Muscle layer of duodenum (tissue), 2 donors: ENCODE measurements around the gene BRPF3.

Experiments
- H3K27ac ChIP-seq: one replicate; pipeline ENCODE4 v1.7.0; 2013; ENCODE audit warnings: mild to moderate bottlenecking, low read length
- H3K27me3 ChIP-seq: one replicate; pipeline ENCODE4 v1.7.0; 2013; ENCODE audit warnings: low read depth, mild to moderate bottlenecking, control low read depth, low read length
- H3K36me3 ChIP-seq, 2 donors: one replicate each; pipeline ENCODE4 v1.7.0; 2013; ENCODE audit warnings: low read length in 2 of 2, control low read depth in 1 of 2, mild to moderate bottlenecking in 1 of 2; ENCODE audit not compliant: insufficient read depth in 2 of 2, control insufficient read depth in 1 of 2
- H3K4me1 ChIP-seq, 2 donors: one replicate each; pipeline ENCODE4 v1.7.0; 2013; ENCODE audit warnings: low read length in 2 of 2, mild to moderate bottlenecking in 2 of 2, control low read depth in 1 of 2, moderate library complexity in 1 of 2; ENCODE audit not compliant: insufficient read depth in 2 of 2, control insufficient read depth in 1 of 2
- H3K4me3 ChIP-seq, 2 donors: one replicate each; pipeline ENCODE4 v1.7.0; 2013; ENCODE audit warnings: low read length in 2 of 2, low read depth in 1 of 2, mild to moderate bottlenecking in 1 of 2
- H3K9me3 ChIP-seq, 2 donors: one replicate each; pipeline ENCODE4 v1.7.0; 2013; ENCODE audit warnings: low read length in 2 of 2, control low read depth in 1 of 2, mild to moderate bottlenecking in 1 of 2; ENCODE audit not compliant: control insufficient read depth in 1 of 2
- donor health status: healthy.

The BRPF3 gene

GRCh38 chr6:36273067-36273466 lies 76.5 kb downstream of the BRPF3 start:
- Histone ChIP-seq H3K4me1 (peaks cover 0 to 3% of the 10 kb centered on the region in 2 donors), H3K27me3 (no peaks in the 10 kb centered on the region), H3K4me3 (no peak overlapping the region), H3K27ac (no peak overlapping the region), H3K9me3 (no peaks in the 10 kb centered on the region), H3K36me3 (no peaks in the 10 kb centered on the region)

- no peak overlapping the region for H3K27ac ChIP-seq
- no peaks in the 10 kb centered on the region for H3K36me3 ChIP-seq
- H3K4me3 ChIP-seq, result no peak overlapping the region
- no peaks in the 10 kb centered on the region for H3K27me3 ChIP-seq
- no peaks in the 10 kb centered on the region for H3K9me3 ChIP-seq
- no peaks in the 10 kb centered on the region for H3K4me1 ChIP-seq
Measured at GRCh38 chr6:36273802-36274514, 77.4 kb downstream of the BRPF3 start.

GRCh38 chr6:36276581-36277536 lies 80.3 kb downstream of the BRPF3 start:
- Histone ChIP-seq H3K27me3 (no peaks in the 10 kb centered on the region), H3K4me1 (no peaks in the 10 kb centered on the region), H3K9me3 (no peaks in the 10 kb centered on the region), H3K27ac (no peak overlapping the region), H3K4me3 (no peak overlapping the region), H3K36me3 (no peaks in the 10 kb centered on the region)

- Histone ChIP-seq H3K9me3 (no peaks in the 10 kb centered on the region), H3K4me1 (no peaks in the 10 kb centered on the region), H3K36me3 (no peaks in the 10 kb centered on the region), H3K27ac (no peak overlapping the region), H3K27me3 (no peaks in the 10 kb centered on the region), H3K4me3 (no peak overlapping the region)
Measured at GRCh38 chr6:36277946-36278470, 81.5 kb downstream of the BRPF3 start.

- Histone ChIP-seq H3K27me3 (no peaks in the 10 kb centered on the region), H3K9me3 (no peaks in the 10 kb centered on the region), H3K4me1 (no peaks in the 10 kb centered on the region), H3K36me3 (no peaks in the 10 kb centered on the region), H3K27ac (no peak overlapping the region), H3K4me3 (no peak overlapping the region)
Measured at GRCh38 chr6:36280467-36280866, 83.9 kb downstream of the BRPF3 start.

GRCh38 chr6:36280983-36281382 lies 84.4 kb downstream of the BRPF3 start:
- Histone ChIP-seq H3K4me3 (no peak overlapping the region), H3K9me3 (no peaks in the 10 kb centered on the region), H3K36me3 (no peaks in the 10 kb centered on the region), H3K4me1 (no peaks in the 10 kb centered on the region), H3K27ac (no peak overlapping the region), H3K27me3 (peaks cover 5% of the 10 kb centered on the region)
